HG03565 (cell line): ENCODE data around the gene TRAPPC3L.

ENCODE experiments used
- ATAC-seq: cut with Tn5 transposase; IDR thresholded peaks from one replicate; pipeline ENCODE4 v1.9.1; 2021; ENCODE audit warnings: mild to moderate bottlenecking, moderate library complexity; ENCODE audit not compliant: unreplicated experiment

Gene TRAPPC3L

GRCh38 chr6:116560130-116560529 is 14.6 kb upstream of the TRAPPC3L start:
- no peak for ATAC-seq

- ATAC-seq: no peak
Measured at GRCh38 chr6:116557893-116558292, 12.4 kb upstream of the TRAPPC3L start.

GRCh38 chr6:116556814-116557415 is 11.4 kb upstream of the TRAPPC3L start:
- no peak for ATAC-seq

GRCh38 chr6:116556065-116556464 is 10.6 kb upstream of the TRAPPC3L start:
- no peak for ATAC-seq

GRCh38 chr6:116553451-116553850 is 8.0 kb upstream of the TRAPPC3L start, which contains the start of gene CALHM4:
CALHM4 (plus strand) TSS chr6:116553751; CDS start chr6:116553794, 43 bp downstream.
- ATAC-seq: no peak

GRCh38 chr6:116550796-116551195 is 5.3 kb upstream of the TRAPPC3L start:
- ATAC-seq: no peak

- no peak for ATAC-seq
Measured at GRCh38 chr6:116547358-116547757, 1.9 kb upstream of the TRAPPC3L start.

- ATAC-seq: no peak
Measured at GRCh38 chr6:116543149-116543548, 2.3 kb downstream of the TRAPPC3L start.

- ATAC-seq: no peak
Measured at GRCh38 chr6:116542426-116542825, 3.1 kb downstream of the TRAPPC3L start.

- ATAC-seq: peak; percentile 59
Measured at GRCh38 chr6:116536216-116536621, 9.3 kb downstream of the TRAPPC3L start.

GRCh38 chr6:116535109-116535508 is 10.4 kb downstream of the TRAPPC3L start:
- no peak for ATAC-seq

GRCh38 chr6:116533233-116533957 is 12.1 kb downstream of the TRAPPC3L start:
- ATAC-seq: no peak

- ATAC-seq: peak; percentile 72
Measured at GRCh38 chr6:116531675-116532570, 13.6 kb downstream of the TRAPPC3L start.

- no peak for ATAC-seq
Measured at GRCh38 chr6:116530436-116530835, 15.0 kb downstream of the TRAPPC3L start.

- no peak for ATAC-seq
Measured at GRCh38 chr6:116529466-116530290, 15.8 kb downstream of the TRAPPC3L start.

- ATAC-seq: no peak
Measured at GRCh38 chr6:116528780-116529179, 16.7 kb downstream of the TRAPPC3L start.

- ATAC-seq: no peak
Measured at GRCh38 chr6:116528133-116528532, 17.4 kb downstream of the TRAPPC3L start.

- no peak for ATAC-seq
Measured at GRCh38 chr6:116524236-116524635, 21.2 kb downstream of the TRAPPC3L start.

- ATAC-seq: no peak
Measured at GRCh38 chr6:116522896-116523295, 22.6 kb downstream of the TRAPPC3L start.

GRCh38 chr6:116518621-116519368 is 26.7 kb downstream of the TRAPPC3L start:
- ATAC-seq: no peak
